Right renal pelvis (tissue), 4 donors: ENCODE measurements around the gene RASAL1. TPM values are rescaled to one million over a fixed set of nuclear protein-coding genes. Genes with fewer than 3 reads are reported as not detected.

Experiments
- DNase-seq, 4 donors: peaks; one replicate each; pipeline ENCODE4 v3.0.0-alpha.2; 2013; ENCODE audit warnings: low read depth in 4 of 4, low spot score in 3 of 4, missing footprints in 1 of 4
- polyA plus RNA-seq, 4 donors: library from polyadenylated mRNA; unstranded; fragments of 120-200 nt; gene quantifications; one replicate each; pipeline ENCODE4 v1.2.1, GENCODE V29; 2013; ENCODE audit not compliant: insufficient read length in 4 of 4

The RASAL1 gene, protein sequence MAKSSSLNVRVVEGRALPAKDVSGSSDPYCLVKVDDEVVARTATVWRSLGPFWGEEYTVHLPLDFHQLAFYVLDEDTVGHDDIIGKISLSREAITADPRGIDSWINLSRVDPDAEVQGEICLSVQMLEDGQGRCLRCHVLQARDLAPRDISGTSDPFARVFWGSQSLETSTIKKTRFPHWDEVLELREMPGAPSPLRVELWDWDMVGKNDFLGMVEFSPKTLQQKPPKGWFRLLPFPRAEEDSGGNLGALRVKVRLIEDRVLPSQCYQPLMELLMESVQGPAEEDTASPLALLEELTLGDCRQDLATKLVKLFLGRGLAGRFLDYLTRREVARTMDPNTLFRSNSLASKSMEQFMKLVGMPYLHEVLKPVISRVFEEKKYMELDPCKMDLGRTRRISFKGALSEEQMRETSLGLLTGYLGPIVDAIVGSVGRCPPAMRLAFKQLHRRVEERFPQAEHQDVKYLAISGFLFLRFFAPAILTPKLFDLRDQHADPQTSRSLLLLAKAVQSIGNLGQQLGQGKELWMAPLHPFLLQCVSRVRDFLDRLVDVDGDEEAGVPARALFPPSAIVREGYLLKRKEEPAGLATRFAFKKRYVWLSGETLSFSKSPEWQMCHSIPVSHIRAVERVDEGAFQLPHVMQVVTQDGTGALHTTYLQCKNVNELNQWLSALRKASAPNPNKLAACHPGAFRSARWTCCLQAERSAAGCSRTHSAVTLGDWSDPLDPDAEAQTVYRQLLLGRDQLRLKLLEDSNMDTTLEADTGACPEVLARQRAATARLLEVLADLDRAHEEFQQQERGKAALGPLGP
- polyA plus RNA-seq = 10 to 100 TPM in 2 of 4 donors, 1 to 10 TPM in 2; 7.7 to 11.6 (median 10.3) TPM

DNA sequence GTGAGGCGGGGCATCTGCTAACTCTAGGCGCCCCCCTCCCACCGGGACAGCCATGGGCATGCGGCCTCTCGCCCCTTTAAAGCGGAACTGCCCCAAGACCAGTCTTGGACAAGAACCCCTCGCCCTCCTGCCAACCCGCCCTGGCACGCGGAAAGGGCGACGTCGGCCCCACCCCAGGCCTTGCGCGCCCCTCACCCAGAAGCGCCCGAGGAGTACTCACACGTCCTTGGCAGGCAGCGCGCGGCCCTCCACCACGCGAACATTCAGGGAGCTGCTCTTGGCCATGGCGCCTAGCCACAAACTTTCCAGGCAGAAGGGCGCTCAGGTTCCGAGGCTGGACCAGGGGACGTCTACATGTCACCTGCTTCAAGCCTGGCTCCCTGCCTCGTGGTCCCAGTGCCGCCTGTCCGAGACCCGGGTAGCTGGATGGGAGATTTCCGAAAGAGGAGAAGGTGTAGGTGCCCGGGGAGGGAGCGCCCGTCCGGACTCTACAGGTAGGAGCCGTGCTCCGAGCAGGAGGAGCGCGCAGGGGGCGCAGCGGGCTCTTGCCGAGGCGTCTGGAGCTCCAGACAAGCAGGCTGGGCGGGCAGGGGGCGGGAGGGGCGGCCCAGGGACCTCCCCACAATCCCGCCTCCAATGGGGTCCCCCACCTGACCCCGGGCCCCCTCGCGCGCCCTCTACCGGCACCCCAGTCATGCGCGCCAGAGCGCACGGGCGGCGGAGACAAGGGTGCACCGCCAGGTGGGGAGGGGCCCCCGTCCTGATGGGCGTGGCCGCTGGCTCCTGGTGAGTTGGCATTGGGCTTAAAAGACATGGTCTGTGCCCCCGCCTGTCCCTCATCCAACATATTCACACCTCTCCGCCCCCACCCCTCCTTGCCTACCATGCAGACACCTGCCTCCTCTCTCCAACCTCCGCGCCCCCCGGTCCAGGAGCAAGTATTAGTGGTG lies at the start of gene RASAL1:
Gene RASAL1 (minus strand): TSS at position 584 of the 950 bp plus-strand sequence. CDS start 299 bp downstream, at position 285.
- DNase-seq = no peak

- peak; percentile 74 to 85 (median 78) for DNase-seq
Observed at GRCh38 chr12:113184900-113185179, 49.3 kb upstream of the RASAL1 start.

GRCh38 chr12:113184098-113184899 lies 48.7 kb upstream of the RASAL1 start:
- DNase-seq = peak in 1 of 4 donors; percentile 53

DNA sequence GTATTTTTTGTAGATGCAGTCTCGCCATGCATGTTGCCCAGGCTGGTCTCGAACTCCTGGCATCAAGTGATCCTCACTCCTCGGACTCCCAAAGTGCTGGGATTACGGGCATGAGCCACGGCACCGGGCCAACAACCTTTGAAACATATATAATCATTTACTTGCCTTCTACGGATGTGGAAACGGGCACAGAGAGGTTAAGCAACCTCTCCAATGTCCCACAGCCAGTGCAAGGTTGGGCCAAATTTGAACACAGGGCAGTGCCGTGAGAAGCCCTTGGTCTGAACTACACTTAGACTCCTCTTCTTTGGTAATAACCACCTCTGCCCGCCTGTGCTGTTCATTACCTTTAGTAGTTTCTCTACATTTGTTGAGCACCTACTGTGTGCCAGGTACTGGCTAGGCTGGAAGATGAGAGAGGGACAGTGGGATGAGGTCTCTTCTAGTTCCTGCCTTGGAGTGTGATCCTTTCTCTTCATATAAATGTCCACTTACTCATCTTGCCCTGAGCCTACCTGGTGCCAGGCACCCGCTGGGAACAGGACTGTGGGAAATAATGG lies 47.5 kb upstream of the RASAL1 start:
- no peak for DNase-seq

DNA sequence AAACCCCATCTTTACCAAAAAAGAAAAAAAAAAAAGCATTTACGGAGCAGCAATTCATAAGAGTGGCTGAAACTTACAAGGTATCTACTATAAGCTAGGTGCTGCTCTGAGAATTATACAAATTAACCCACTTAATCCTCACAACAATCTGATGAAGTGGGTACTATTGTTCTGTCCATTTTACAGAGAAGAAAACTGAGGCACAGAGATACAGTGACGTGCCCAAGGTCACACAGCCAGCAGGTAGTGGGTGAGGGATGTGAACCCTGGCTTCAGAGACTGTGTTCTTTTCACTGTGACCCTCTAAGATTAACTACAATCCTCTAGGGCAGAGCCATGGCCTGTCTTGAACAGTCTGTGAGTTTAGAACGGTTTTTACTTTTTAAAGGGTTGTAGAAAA lies 46.4 kb upstream of the RASAL1 start:
- no peak for DNase-seq

- DNase-seq = no peak
Observed at GRCh38 chr12:113180333-113180732, 44.8 kb upstream of the RASAL1 start.

GRCh38 chr12:113179023-113179422 lies 43.5 kb upstream of the RASAL1 start:
- no peak for DNase-seq

- no peak for DNase-seq
Observed at GRCh38 chr12:113174461-113175384, 39.2 kb upstream of the RASAL1 start.

- no peak for DNase-seq
Observed at GRCh38 chr12:113173081-113173698, 37.6 kb upstream of the RASAL1 start.

DNA sequence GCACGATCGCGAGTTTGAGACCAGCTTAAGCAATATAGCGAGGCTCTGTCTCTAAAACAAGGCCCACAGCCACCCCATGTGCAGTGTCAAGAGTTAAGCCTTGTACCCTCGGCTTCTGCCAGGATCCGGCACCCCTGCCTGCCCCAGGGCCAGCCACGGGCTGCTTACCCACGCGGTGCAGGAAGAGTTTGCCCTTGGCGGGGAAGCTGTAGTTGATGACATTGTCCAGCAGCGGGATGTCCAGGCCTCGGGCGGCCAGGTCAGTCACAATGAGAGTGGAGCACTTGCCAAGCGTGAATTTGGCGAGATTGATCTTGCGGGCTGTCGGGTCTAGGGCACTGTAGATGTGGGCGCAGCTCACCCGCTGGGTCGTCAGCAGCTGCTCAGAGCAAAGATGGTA lies 36.6 kb upstream of the RASAL1 start:
- DNase-seq = no peak

DNA sequence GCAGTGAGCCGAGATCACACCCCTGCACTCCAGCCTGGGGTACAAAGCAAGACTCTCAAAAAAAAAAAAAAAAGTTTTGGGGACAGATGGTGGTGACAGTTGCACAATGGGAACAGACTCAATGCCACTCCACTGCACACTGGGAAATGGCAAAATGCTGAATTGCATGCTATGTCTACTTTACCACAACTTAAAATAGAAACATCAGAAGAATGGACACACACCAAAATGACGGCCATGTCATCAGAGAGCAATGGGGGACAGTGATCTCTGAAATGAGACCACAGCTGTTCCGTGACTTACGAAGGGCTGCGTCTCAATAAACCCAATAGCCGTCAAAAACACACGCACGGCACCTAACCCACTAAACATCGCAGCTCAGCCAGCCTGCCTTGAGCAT lies 36.0 kb upstream of the RASAL1 start:
- no peak for DNase-seq

- DNase-seq = no peak
Observed at GRCh38 chr12:113170926-113171325, 35.4 kb upstream of the RASAL1 start.

- no peak for DNase-seq
Observed at GRCh38 chr12:113170457-113170856, 34.9 kb upstream of the RASAL1 start.

- no peak for DNase-seq
Observed at GRCh38 chr12:113169697-113170096, 34.1 kb upstream of the RASAL1 start.

DNA sequence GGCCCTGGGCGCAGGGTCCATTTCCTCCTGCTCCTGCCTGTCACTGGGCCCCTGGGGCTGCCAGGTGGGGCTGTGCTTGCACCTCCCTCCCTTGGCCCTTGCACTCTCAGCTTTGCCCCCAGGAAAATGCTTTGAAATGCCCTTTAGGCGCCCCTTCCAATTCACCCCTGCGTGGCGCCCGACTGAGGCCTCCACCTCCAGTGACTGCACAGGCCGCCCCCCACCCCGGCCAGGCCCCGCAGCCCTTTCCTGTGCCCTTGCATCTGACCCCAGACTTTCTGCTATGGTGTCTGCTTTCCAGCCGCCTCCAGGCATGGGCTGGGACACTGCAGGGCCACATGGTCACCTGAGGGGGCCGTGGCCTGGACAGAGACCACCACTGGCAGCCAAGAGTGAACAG lies 32.3 kb upstream of the RASAL1 start:
- DNase-seq = no peak

GRCh38 chr12:113165521-113166450 lies 30.2 kb upstream of the RASAL1 start:
- DNase-seq = no peak

DNA sequence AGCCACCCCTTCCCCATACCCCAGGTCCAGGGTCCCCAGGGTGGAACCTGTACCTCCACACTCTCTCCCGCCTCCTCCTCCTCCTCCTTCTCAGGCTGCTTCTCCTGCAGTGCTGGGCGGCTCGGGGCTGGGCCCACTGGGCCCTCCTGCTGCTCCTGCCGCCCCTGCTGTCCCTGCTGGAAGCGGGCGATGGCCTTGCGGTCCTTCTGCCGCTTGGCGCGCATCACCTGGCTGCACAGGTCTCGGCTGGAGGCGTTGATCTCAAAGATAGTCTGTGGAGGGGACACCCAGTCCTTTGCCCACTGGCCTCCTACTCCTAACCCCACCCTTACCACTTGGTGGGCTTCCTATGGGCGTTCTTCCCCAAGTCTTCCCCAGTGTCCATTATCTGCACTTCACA lies 28.5 kb upstream of the RASAL1 start:
- DNase-seq = no peak
